Common myeloid progenitor, CD34-positive (primary cell): ENCODE measurements around the gene GREM1.

Experiments
- CTCF ChIA-PET: fragments of 350-600 bp; sonication (Branson Sonifier 250); formaldehyde crosslinking; loops from one replicate; lab custom pipeline; 2021; ENCODE audit warnings: antibody characterized with exemption; lab: Charles Lee
- POLR2A ChIA-PET: fragments of 350-600 bp; sonication (Branson Sonifier 250); formaldehyde crosslinking; loops from one replicate; lab custom pipeline; 2021; ENCODE audit warnings: antibody characterized with exemption; lab: Charles Lee
- DNase-seq, 3 donors: peaks; one replicate each; pipeline versions ENCODE4 v3.0.0 to v3.0.0-alpha.2; 2013
- H3K27ac ChIP-seq, 2 experiments: 1 replicate in 1 of 2; 2 replicates in 1 of 2; pipeline ENCODE4 v1.7.0; 2013; ENCODE audit warnings: inconsistent platforms in 2 of 2, low read length in 2 of 2, mild to moderate bottlenecking in 2 of 2, low read depth in 1 of 2, moderate library complexity in 1 of 2; ENCODE audit not compliant: severe bottlenecking in 2 of 2, insufficient read depth in 1 of 2, poor library complexity in 1 of 2
- H3K27me3 ChIP-seq, 5 experiments: replicated peaks in 2 of 5; 1 replicate in 3 of 5; 2 replicates in 2 of 5; pipeline versions ENCODE4 v1.6.1 to v1.7.0; 2013; ENCODE audit warnings: low read length in 4 of 5, mild to moderate bottlenecking in 2 of 5, moderate library complexity in 2 of 5, inconsistent platforms in 1 of 5; ENCODE audit not compliant: insufficient read depth in 5 of 5, control insufficient read depth in 4 of 5
- H3K36me3 ChIP-seq, 4 experiments: 1 replicate in 2 of 4; 2 replicates in 2 of 4; pipeline versions ENCODE4 v1.6.1 to v1.7.0; 2013; ENCODE audit warnings: low read length in 3 of 4, control low read depth in 1 of 4, mild to moderate bottlenecking in 1 of 4; ENCODE audit not compliant: control insufficient read depth in 4 of 4, insufficient read depth in 4 of 4
- H3K4me1 ChIP-seq, 4 experiments: 1 replicate in 3 of 4; 2 replicates in 1 of 4; pipeline versions ENCODE4 v1.6.1 to v1.7.1; 2013; ENCODE audit warnings: low read length in 3 of 4, mild to moderate bottlenecking in 3 of 4, control low read depth in 1 of 4, inconsistent platforms in 1 of 4, moderate library complexity in 1 of 4; ENCODE audit not compliant: control insufficient read depth in 4 of 4, insufficient read depth in 4 of 4; ENCODE audit errors: control extremely low read depth in 1 of 4
- H3K4me3 ChIP-seq, 7 experiments: 1 replicate in 4 of 7; 2 replicates in 3 of 7; pipeline versions ENCODE4 v1.5.1 to v1.7.0; 2013; ENCODE audit warnings: mild to moderate bottlenecking in 7 of 7, low read length in 6 of 7, moderate library complexity in 6 of 7, inconsistent platforms in 2 of 7, low read depth in 2 of 7, control low read depth in 1 of 7; ENCODE audit not compliant: insufficient read depth in 4 of 7, control insufficient read depth in 1 of 7; ENCODE audit errors: extremely low read depth in 1 of 7
- H3K9me3 ChIP-seq, 5 experiments: 1 replicate in 4 of 5; 2 replicates in 1 of 5; pipeline versions ENCODE4 v1.6.1 to v1.7.1; 2013; ENCODE audit warnings: low read length in 4 of 5, mild to moderate bottlenecking in 2 of 5, inconsistent platforms in 1 of 5, low read depth in 1 of 5, moderate library complexity in 1 of 5; ENCODE audit not compliant: control insufficient read depth in 4 of 5, insufficient read depth in 2 of 5; ENCODE audit errors: control extremely low read depth in 1 of 5
- WGBS: methylation state at CpG from one replicate; pipeline ENCODE4 v1.1.5; 2013; ENCODE audit not compliant: insufficient coverage; 5-methylcytosine and 5-hydroxymethylcytosine counted together

GREM1 gene

GRCh38 chr15:32738666-32739065 is 20.9 kb downstream of the GREM1 start:
- ChIA-PET POLR2A (no interaction called here), CTCF (no interaction called here)
- 80% methylated on average over 1 of the region's 1 CpG for WGBS

GRCh38 chr15:32739522-32740063 is 21.8 kb downstream of the GREM1 start:
- POLR2A ChIA-PET = no interaction called here

More at GRCh38 chr15:32738666-32739065, 20.9 kb downstream of the GREM1 start:
- no peaks in the 10 kb centered on the region for H3K36me3 ChIP-seq
- H3K27ac ChIP-seq = no peak overlapping the region
- H3K4me3 ChIP-seq = no peak overlapping the region
- DNase-seq = no peak
- no peaks in the 10 kb centered on the region for H3K4me1 ChIP-seq
- peaks cover 0 to 2% (median 0%) of the 10 kb centered on the region in 5 experiments for H3K27me3 ChIP-seq
- H3K9me3 ChIP-seq = peaks cover 0 to 19% (median 4%) of the 10 kb centered on the region in 5 experiments

GRCh38 chr15:32743411-32744140 is 25.8 kb downstream of the GREM1 start:
- Histone ChIP-seq H3K4me3 (no peak overlapping the region), H3K27me3 (peaks cover 0 to 2% (median 0%) of the 10 kb centered on the region in 5 experiments), H3K9me3 (peaks cover 0 to 19% (median 4%) of the 10 kb centered on the region in 5 experiments), H3K36me3 (no peaks in the 10 kb centered on the region), H3K27ac (no peak overlapping the region), H3K4me1 (no peaks in the 10 kb centered on the region)
- ChIA-PET CTCF (no interaction called here), POLR2A (no interaction called here)
- DNase-seq = no peak
- WGBS = 92% methylated on average over 4 of the region's 5 CpGs

More at GRCh38 chr15:32739522-32740063, 21.8 kb downstream of the GREM1 start:
- no peak for DNase-seq
- no CpG with 5 or more reads among the region's 1 CpG for WGBS
- Histone ChIP-seq H3K4me1 (no peaks in the 10 kb centered on the region), H3K9me3 (peaks cover 0 to 19% (median 4%) of the 10 kb centered on the region in 5 experiments), H3K36me3 (no peaks in the 10 kb centered on the region), H3K27ac (no peak overlapping the region), H3K4me3 (no peak overlapping the region), H3K27me3 (peaks cover 0 to 2% (median 0%) of the 10 kb centered on the region in 5 experiments)
- CTCF ChIA-PET = interaction anchor here (0.6 kb wide), 1 partner anchor 24 kb away, joined by 3 read pairs; no protein-coding TSS in a partner anchor

GRCh38 chr15:32746116-32746857 is 28.5 kb downstream of the GREM1 start:
- Histone ChIP-seq H3K4me1 (no peaks in the 10 kb centered on the region), H3K9me3 (peaks cover 0 to under 1% (median 0%) of the 10 kb centered on the region in 5 experiments), H3K36me3 (no peaks in the 10 kb centered on the region), H3K27me3 (peaks cover 0 to 2% (median 0%) of the 10 kb centered on the region in 5 experiments), H3K27ac (no peak overlapping the region), H3K4me3 (no peak overlapping the region)
- POLR2A ChIA-PET = no interaction called here
- DNase-seq = no peak
- 100% methylated on average over 1 of the region's 4 CpGs for WGBS
- CTCF ChIA-PET = no interaction called here

GRCh38 chr15:32747921-32748342 is 30.1 kb downstream of the GREM1 start:
- Histone ChIP-seq H3K9me3 (peaks cover 0 to 3% (median 0%) of the 10 kb centered on the region in 5 experiments), H3K4me3 (no peak overlapping the region), H3K36me3 (no peaks in the 10 kb centered on the region), H3K27me3 (peaks cover 0 to 2% (median 0%) of the 10 kb centered on the region in 5 experiments), H3K27ac (no peak overlapping the region), H3K4me1 (no peaks in the 10 kb centered on the region)
- ChIA-PET CTCF (no interaction called here), POLR2A (no interaction called here)
- DNase-seq = no peak
- WGBS = 100% methylated on average over 3 of the region's 4 CpGs

GRCh38 chr15:32750979-32751378 is 33.2 kb downstream of the GREM1 start:
- Histone ChIP-seq H3K27me3 (no peaks in the 10 kb centered on the region), H3K36me3 (no peaks in the 10 kb centered on the region), H3K27ac (no peak overlapping the region), H3K4me3 (no peak overlapping the region), H3K4me1 (no peaks in the 10 kb centered on the region), H3K9me3 (peaks cover 0 to 3% (median 0%) of the 10 kb centered on the region in 5 experiments)
- POLR2A ChIA-PET = no interaction called here
- WGBS = 100% methylated on average over 2 of the region's 3 CpGs
- DNase-seq = no peak
- CTCF ChIA-PET = no interaction called here
